HUES6 (cell line): ENCODE data around the gene TLE5.

ENCODE experiments used
- H3K27ac ChIP-seq: 2 replicates; pipeline ENCODE4 v1.7.0; 2013; ENCODE audit warnings: low read depth, mild to moderate bottlenecking, low read length, inconsistent platforms
- H3K27me3 ChIP-seq: 2 replicates; pipeline ENCODE4 v1.6.1; 2013; ENCODE audit warnings: low read length; ENCODE audit not compliant: control insufficient read depth, insufficient read depth
- H3K36me3 ChIP-seq: 2 replicates; pipeline ENCODE4 v1.6.1; 2013; ENCODE audit warnings: low read length; ENCODE audit not compliant: control insufficient read depth, insufficient read depth
- H3K4me1 ChIP-seq: 2 replicates; pipeline ENCODE4 v1.6.1; 2013; ENCODE audit warnings: low read length; ENCODE audit not compliant: control insufficient read depth, insufficient read depth
- H3K4me3 ChIP-seq: 2 replicates; pipeline ENCODE4 v1.5.1; 2013; ENCODE audit warnings: low read depth, low read length
- H3K9ac ChIP-seq: one replicate; pipeline ENCODE4 v1.6.1; 2013; ENCODE audit warnings: mild to moderate bottlenecking, low read length
- H3K9me3 ChIP-seq: 2 replicates; pipeline ENCODE4 v1.6.1; 2013; ENCODE audit warnings: low read depth, low read length; ENCODE audit not compliant: control insufficient read depth, insufficient read depth

Gene TLE5

GRCh38 chr19:3005345-3005744 is 57.0 kb downstream of the TLE5 start:
- H3K27ac ChIP-seq, result no peak overlapping the region
- no peak overlapping the region for H3K9ac ChIP-seq
- H3K36me3 ChIP-seq, result no peaks in the 10 kb centered on the region
- H3K27me3 ChIP-seq, result peaks cover 18% of the 10 kb centered on the region; the same call in 1 of the 2 replicates
- no peak overlapping the region for H3K4me3 ChIP-seq
- no peaks in the 10 kb centered on the region for H3K9me3 ChIP-seq
- 0 out of 2 replicates have a peak, but pooled peaks cover 5% of the 10 kb centered on the region for H3K4me1 ChIP-seq

- Histone ChIP-seq H3K4me3 (no peak overlapping the region), H3K27ac (no peak overlapping the region), H3K27me3 (peaks cover 17% of the 10 kb centered on the region; the same call in 1 of the 2 replicates), H3K9me3 (no peaks in the 10 kb centered on the region), H3K36me3 (no peaks in the 10 kb centered on the region), H3K9ac (no peak overlapping the region), H3K4me1 (0 out of 2 replicates have a peak, but pooled peaks cover 5% of the 10 kb centered on the region)
Observed at GRCh38 chr19:3004522-3004921, 57.8 kb downstream of the TLE5 start.

DNA sequence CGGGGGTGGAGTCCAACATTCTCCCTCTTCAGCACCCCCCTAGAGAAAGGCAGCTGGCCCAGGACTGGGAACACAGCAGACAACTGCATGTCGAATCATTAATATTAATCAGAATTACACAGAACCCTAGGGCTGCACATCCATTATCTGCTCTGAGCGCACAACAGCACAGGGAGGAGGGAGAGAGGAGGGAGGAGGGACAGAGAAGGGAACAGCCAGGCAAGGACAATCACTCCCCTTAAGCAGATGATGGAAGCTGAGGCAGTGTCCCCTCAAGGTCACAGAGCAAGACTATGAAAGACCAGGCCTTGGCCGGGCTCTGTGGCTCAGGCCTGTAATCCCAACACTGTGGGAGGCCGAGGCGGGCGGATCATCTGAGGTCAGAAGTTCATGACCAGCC is 59.2 kb downstream of the TLE5 start:
- H3K9me3 ChIP-seq, result no peaks in the 10 kb centered on the region
- peaks cover 13% of the 10 kb centered on the region; the same call in 1 of the 2 replicates for H3K27me3 ChIP-seq
- no peaks in the 10 kb centered on the region for H3K36me3 ChIP-seq
- 0 out of 2 replicates have a peak, but pooled peaks cover 5% of the 10 kb centered on the region for H3K4me1 ChIP-seq
- H3K9ac ChIP-seq, result no peak overlapping the region
- no peak overlapping the region for H3K4me3 ChIP-seq
- no peak overlapping the region for H3K27ac ChIP-seq
